Myocyte (in vitro differentiated cells): ENCODE results near the gene MRPL54. TPM values are rescaled to one million over a fixed set of nuclear protein-coding genes. Genes with fewer than 3 reads are reported as not detected.
"Not testable (repeated sequence)": the region's sequence is repeated elsewhere in the genome, so short reads cannot be mapped to it uniquely, and the experiment has no call there.

Experiments
- DNase-seq: peaks from one replicate; pipeline ENCODE4 v3.0.0-alpha.2; 2012; ENCODE audit warnings: low read depth
- total RNA-seq: library from RNA; depleted of rRNA; stranded (reverse); fragments of >200 nt; gene quantifications from 2 replicates; pipeline ENCODE4 v1.2.3, GENCODE V29; 2014

Gene MRPL54
- total RNA-seq, 1 donor from 2014 or later: 30.4 TPM

GRCh38 chr19:3808420-3809143, 46.1 kb downstream of the MRPL54 start:
- DNase-seq: no peak

GRCh38 chr19:3809881-3810707, 47.6 kb downstream of the MRPL54 start:
- DNase-seq: no peak

GRCh38 chr19:3810708-3811355, 48.4 kb downstream of the MRPL54 start:
- DNase-seq: no peak

- no peak for DNase-seq
Measured at GRCh38 chr19:3813473-3814392, 51.3 kb downstream of the MRPL54 start.

- no peak for DNase-seq
Measured at GRCh38 chr19:3814648-3815047, 52.2 kb downstream of the MRPL54 start.

- not testable (repeated sequence) for DNase-seq
Measured at GRCh38 chr19:3816148-3816547, 53.7 kb downstream of the MRPL54 start.

- no peak for DNase-seq
Measured at GRCh38 chr19:3816566-3817218, 54.2 kb downstream of the MRPL54 start.

Other genes starting within 250 kb of the MRPL54 start
- gene TEKTIP1, start 223.5 kb upstream of the MRPL54 start, total RNA-seq: not detected in 2 replicates
- 107 and 146 TPM in 2 replicates for gene MFSD12, start 205.1 kb upstream of the MRPL54 start, total RNA-seq
- gene HMG20B, start 189.7 kb upstream of the MRPL54 start, total RNA-seq: 99.9 and 102 TPM in 2 replicates
- 0.19 and 0.31 TPM in 2 replicates for gene GIPC3, start 177.2 kb upstream of the MRPL54 start, total RNA-seq
- gene TBXA2R, start 155.8 kb upstream of the MRPL54 start, total RNA-seq: 0.16 and 0.26 TPM in 2 replicates
- gene CACTIN, start 135.9 kb upstream of the MRPL54 start, total RNA-seq: 33.8 and 34.9 TPM in 2 replicates
- gene PIP5K1C, start 62.2 kb upstream of the MRPL54 start, total RNA-seq: 17.9 and 22.8 TPM in 2 replicates
- not detected in 2 replicates for gene TJP3, start 54.3 kb upstream of the MRPL54 start, total RNA-seq
- 23.3 and 35.0 TPM in 2 replicates for gene APBA3, start 990 bp upstream of the MRPL54 start, total RNA-seq
- gene RAX2, start 9.5 kb downstream of the MRPL54 start, total RNA-seq: not detected in 2 replicates
- not detected in 2 replicates for gene MATK, start 23.7 kb downstream of the MRPL54 start, total RNA-seq
- gene ZFR2, start 106.4 kb downstream of the MRPL54 start, total RNA-seq: not detected in 2 replicates
- not detected in 2 replicates for gene ATCAY, start 118.0 kb downstream of the MRPL54 start, total RNA-seq
- 31.9 and 75.7 TPM in 2 replicates for gene NMRK2, start 170.4 kb downstream of the MRPL54 start, total RNA-seq
- gene DAPK3, start 208.4 kb downstream of the MRPL54 start, total RNA-seq: 193 and 269 TPM in 2 replicates
- gene EEF2, start 222.8 kb downstream of the MRPL54 start, total RNA-seq: 2,539 and 2,715 TPM in 2 replicates
- gene PIAS4, start 245.1 kb downstream of the MRPL54 start, total RNA-seq: 18.0 and 22.2 TPM in 2 replicates